Body of pancreas (tissue), 4 donors: ENCODE results near the gene SMIM28.

ENCODE experiments used
- CTCF ChIP-seq, 7 experiments: fragments of 450-650 bp in 4 of 7; fragments of 200-600 bp in 3 of 7; sonication (generic) in 3 of 7; IDR thresholded peaks; one replicate each; pipeline ENCODE4 v1.5.1; 2016 to 2019; ENCODE audit warnings: antibody characterized with exemption in 7 of 7
- POLR2A ChIP-seq, 3 donors: fragments of 450-650 bp; IDR thresholded peaks; one replicate each; pipeline ENCODE4 v1.6.1; 2016; ENCODE audit warnings: antibody characterized with exemption in 3 of 3, mild to moderate bottlenecking in 2 of 3

- no peak for TF ChIP-seq CTCF (IDR thresholded peaks at IDR 0.05)
- no peak for TF ChIP-seq POLR2A (IDR thresholded peaks at IDR 0.05)
These were observed 19.7 kb downstream of the SMIM28 start for GRCh38 chr6:138397128-138398122.
